ENCODE results near the gene CDKAL1. TPM values are rescaled to one million over a fixed set of nuclear protein-coding genes. Genes with fewer than 3 reads are reported as not detected.
A peak's percentile ranks its signal among the peaks of the same experiment; 100 is the strongest.
"Not testable (repeated sequence)": the region's sequence is repeated elsewhere in the genome, so short reads cannot be mapped to it uniquely, and the experiment has no call there.

The CDKAL1 gene
- total RNA-seq, 1 experiment from 2014 or later, result 13.8 TPM

DNA sequence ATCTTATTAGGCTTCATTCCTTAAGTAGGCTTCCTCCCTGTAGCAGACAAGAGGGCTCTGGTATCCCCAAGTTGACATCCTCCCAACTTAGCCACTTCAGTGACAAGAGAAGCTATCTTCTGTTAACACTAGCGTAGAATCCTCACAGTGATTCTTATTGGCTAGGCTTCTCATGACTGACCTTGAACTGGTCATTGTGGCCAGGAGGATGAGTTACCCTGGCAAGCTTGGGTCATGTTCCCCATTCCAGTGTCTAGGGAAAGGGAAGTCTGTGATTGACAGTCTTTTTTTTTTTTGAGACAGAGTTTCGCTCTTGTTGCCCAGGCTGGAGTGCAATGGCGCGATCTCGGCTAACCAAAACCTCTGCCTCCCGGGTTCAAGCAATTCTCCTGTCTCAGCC, 7.1 kb downstream of the CDKAL1 start:
- H3K9me3 ChIP-seq (ENCODE audit: low read length), result no peaks in the 10 kb centered on the region
- H3K79me2 ChIP-seq (ENCODE audit: low read length), result peaks cover 66% of the 10 kb centered on the region
- H3K9ac ChIP-seq (ENCODE audit: low read length), result no peak overlapping the region
- DNase-seq, result no peak
- no peaks in the 10 kb centered on the region for H3K9me2 ChIP-seq (replicated peaks; ENCODE audit: low read length)
- BruUV-seq (replicated peaks), result no TSS peak
- peaks cover 15% of the 10 kb centered on the region for H3F3A ChIP-seq (ENCODE audit: low read length, unreplicated experiment)
- peaks cover 25% of the 10 kb centered on the region for H3K4me1 ChIP-seq (ENCODE audit: insufficient read depth, low read length)
- no peak for ATAC-seq
- no peaks in the 10 kb centered on the region for H4K20me1 ChIP-seq (ENCODE audit: low read length)
- ChIA-PET POLR2A (ENCODE audit: unreplicated experiment) (no interaction called here), CTCF (no interaction called here)
- no peak overlapping the region for H3K4me3 ChIP-seq (ENCODE audit: low read length)
- H3K27ac ChIP-seq (ENCODE audit: low read length), result 0 out of 2 replicates have a peak overlapping the region, but pooled peaks have one; percentile 1
- no peak overlapping the region for H2AFZ ChIP-seq (ENCODE audit: low read length)
- TF ChIP-seq EZH2 (IDR thresholded peaks at IDR 0.05; ENCODE audit: low read length, unreplicated experiment), result no peak
- TF ChIP-seq EZH2phosphoT487 (IDR thresholded peaks at IDR 0.05; ENCODE audit: borderline replicate concordance, low read length), result no peak
- TF ChIP-seq, protein P1, sequence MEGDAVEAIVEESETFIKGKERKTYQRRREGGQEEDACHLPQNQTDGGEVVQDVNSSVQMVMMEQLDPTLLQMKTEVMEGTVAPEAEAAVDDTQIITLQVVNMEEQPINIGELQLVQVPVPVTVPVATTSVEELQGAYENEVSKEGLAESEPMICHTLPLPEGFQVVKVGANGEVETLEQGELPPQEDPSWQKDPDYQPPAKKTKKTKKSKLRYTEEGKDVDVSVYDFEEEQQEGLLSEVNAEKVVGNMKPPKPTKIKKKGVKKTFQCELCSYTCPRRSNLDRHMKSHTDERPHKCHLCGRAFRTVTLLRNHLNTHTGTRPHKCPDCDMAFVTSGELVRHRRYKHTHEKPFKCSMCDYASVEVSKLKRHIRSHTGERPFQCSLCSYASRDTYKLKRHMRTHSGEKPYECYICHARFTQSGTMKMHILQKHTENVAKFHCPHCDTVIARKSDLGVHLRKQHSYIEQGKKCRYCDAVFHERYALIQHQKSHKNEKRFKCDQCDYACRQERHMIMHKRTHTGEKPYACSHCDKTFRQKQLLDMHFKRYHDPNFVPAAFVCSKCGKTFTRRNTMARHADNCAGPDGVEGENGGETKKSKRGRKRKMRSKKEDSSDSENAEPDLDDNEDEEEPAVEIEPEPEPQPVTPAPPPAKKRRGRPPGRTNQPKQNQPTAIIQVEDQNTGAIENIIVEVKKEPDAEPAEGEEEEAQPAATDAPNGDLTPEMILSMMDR (conservative IDR thresholded peaks at IDR 0.05; ENCODE audit: low read depth, low read length), result no peak
- intact Hi-C loops (cut with micrococcal nuclease), result no loop called here
- peaks cover 21% of the 10 kb centered on the region for H3K36me3 ChIP-seq (ENCODE audit: low read depth, low read length)
- H3K27me3 ChIP-seq (ENCODE audit: low read length), result no peaks in the 10 kb centered on the region
- H3K4me2 ChIP-seq (ENCODE audit: low read length), result no peak overlapping the region

DNA sequence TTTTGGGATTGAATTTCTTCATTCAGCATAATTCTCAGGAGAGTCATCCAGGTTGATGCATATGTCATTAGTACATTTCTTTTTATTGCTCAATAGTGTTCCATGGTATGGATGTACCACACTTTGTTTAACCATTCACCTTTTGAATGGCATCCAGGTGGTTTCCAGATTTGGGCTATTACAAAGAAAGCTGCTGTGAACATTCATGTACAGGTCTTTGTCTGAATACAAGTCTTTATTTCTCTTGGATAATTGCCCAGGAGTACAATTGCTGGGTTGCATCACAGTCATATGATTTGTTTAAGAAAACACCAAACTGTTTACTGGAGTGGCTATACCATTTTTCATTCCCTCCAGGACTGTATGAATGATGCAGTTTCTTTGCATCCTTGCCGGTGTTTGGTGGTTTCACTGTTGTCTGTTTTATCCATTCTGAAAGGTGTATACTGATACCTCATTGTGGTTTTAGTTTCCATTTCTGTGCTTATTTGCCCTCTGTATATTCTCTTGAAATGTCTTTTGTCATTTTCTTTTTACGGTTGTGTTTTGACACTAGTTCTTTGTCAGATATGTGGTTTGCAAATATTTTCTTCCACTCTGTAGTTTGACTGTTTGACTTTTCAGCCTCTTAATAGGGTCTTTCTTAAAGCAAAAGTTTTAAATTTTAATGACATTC, 8.8 kb downstream of the CDKAL1 start:
- intact Hi-C loops (cut with micrococcal nuclease), result no loop called here
- peaks cover 29% of the 10 kb centered on the region for H3K36me3 ChIP-seq (ENCODE audit: low read depth, low read length)
- H3F3A ChIP-seq (ENCODE audit: low read length, unreplicated experiment), result peaks cover 15% of the 10 kb centered on the region
- ChIA-PET POLR2A (ENCODE audit: unreplicated experiment) (no interaction called here), CTCF (no interaction called here)
- H2AFZ ChIP-seq (ENCODE audit: low read length), result no peak overlapping the region
- H3K9me3 ChIP-seq (ENCODE audit: low read length), result no peaks in the 10 kb centered on the region
- H3K79me2 ChIP-seq (ENCODE audit: low read length), result peaks cover 51% of the 10 kb centered on the region
- BruUV-seq (replicated peaks), result no TSS peak
- no peaks in the 10 kb centered on the region for H3K27me3 ChIP-seq (ENCODE audit: low read length)
- TF ChIP-seq, protein P1 (conservative IDR thresholded peaks at IDR 0.05; ENCODE audit: low read depth, low read length), result no peak
- TF ChIP-seq EZH2 (IDR thresholded peaks at IDR 0.05; ENCODE audit: low read length, unreplicated experiment) (no peak), EZH2phosphoT487 (IDR thresholded peaks at IDR 0.05; ENCODE audit: borderline replicate concordance, low read length) (no peak)
- ATAC-seq, result peak; percentile 92
- peak; percentile 99 for DNase-seq
- H3K9ac ChIP-seq (ENCODE audit: low read length), result 0 out of 2 replicates have a peak overlapping the region, but pooled peaks have one; percentile 13
- H3K27ac ChIP-seq (ENCODE audit: low read length), result peak overlapping the region; percentile 77
- H3K4me3 ChIP-seq (ENCODE audit: low read length), result no peak overlapping the region
- H3K9me2 ChIP-seq (replicated peaks; ENCODE audit: low read length), result no peaks in the 10 kb centered on the region
- H3K4me1 ChIP-seq (ENCODE audit: insufficient read depth, low read length), result peaks cover 25% of the 10 kb centered on the region
- H4K20me1 ChIP-seq (ENCODE audit: low read length), result no peaks in the 10 kb centered on the region
- H3K4me2 ChIP-seq (ENCODE audit: low read length), result peak overlapping the region; percentile 49

DNA sequence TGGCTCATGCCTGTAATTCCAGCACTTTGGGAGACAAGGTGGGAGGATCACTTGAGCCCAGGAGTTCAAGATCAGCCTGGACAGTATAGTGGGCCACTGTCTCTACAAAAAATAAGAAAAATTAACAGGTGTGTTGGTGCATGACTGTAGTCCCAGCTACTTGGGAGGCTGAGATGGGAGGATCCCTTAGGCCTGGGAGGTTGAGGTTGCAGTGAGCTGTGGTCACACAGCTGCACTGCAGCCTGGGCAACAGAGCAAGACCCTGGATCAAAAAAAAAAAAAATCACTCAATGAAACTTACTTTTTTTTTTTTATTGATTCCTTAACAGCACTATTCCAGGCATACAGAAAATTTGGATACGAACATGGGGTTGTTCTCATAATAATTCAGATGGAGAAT, 14.0 kb downstream of the CDKAL1 start:
- Histone ChIP-seq H3K79me2 (ENCODE audit: low read length) (peaks cover 18% of the 10 kb centered on the region), H3K4me2 (ENCODE audit: low read length) (no peak overlapping the region), H3K4me1 (ENCODE audit: insufficient read depth, low read length) (peaks cover 7% of the 10 kb centered on the region; the same call in 1 of the 2 replicates), H2AFZ (ENCODE audit: low read length) (no peak overlapping the region), H3K4me3 (ENCODE audit: low read length) (no peak overlapping the region), H3K27me3 (ENCODE audit: low read length) (no peaks in the 10 kb centered on the region), H3F3A (ENCODE audit: low read length, unreplicated experiment) (peaks cover 3% of the 10 kb centered on the region), H3K9me3 (ENCODE audit: low read length) (no peaks in the 10 kb centered on the region), H3K27ac (ENCODE audit: low read length) (no peak overlapping the region), H3K36me3 (ENCODE audit: low read depth, low read length) (peaks cover 25% of the 10 kb centered on the region), H4K20me1 (ENCODE audit: low read length) (no peaks in the 10 kb centered on the region), H3K9me2 (replicated peaks; ENCODE audit: low read length) (no peaks in the 10 kb centered on the region), H3K9ac (ENCODE audit: low read length) (no peak overlapping the region)
- ChIA-PET POLR2A (ENCODE audit: unreplicated experiment) (no interaction called here), CTCF (no interaction called here)
- no peak for ATAC-seq
- no TSS peak for BruUV-seq (replicated peaks)
- no peak for DNase-seq
- TF ChIP-seq EZH2phosphoT487 (IDR thresholded peaks at IDR 0.05; ENCODE audit: borderline replicate concordance, low read length) (no peak), EZH2 (IDR thresholded peaks at IDR 0.05; ENCODE audit: low read length, unreplicated experiment) (no peak)
- TF ChIP-seq, protein P1 (conservative IDR thresholded peaks at IDR 0.05; ENCODE audit: low read depth, low read length), result no peak
- intact Hi-C loops (cut with micrococcal nuclease), result no loop called here

DNA sequence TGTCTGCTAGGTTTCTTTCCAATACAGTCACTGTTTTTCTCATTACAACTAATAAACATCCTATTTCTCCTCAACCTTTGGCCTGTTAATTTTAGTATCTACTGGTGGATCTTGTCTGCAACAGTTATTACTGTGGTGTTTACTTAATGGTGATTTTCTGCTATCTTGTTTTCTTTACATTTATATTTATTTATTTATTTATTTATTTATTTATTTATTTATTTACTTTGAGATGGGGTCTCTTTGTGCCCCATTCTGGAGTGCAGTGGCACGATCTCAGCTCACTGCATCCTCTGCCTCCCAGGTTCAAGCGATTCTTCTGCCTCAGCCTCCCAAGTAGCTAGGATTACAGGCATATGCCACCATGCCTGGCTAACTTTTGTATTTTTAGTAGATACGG, 15.1 kb downstream of the CDKAL1 start:
- BruUV-seq (replicated peaks); H2AFZ ChIP-seq (ENCODE audit: low read length); H3K9ac ChIP-seq (ENCODE audit: low read length); H3F3A ChIP-seq (ENCODE audit: low read length, unreplicated experiment); POLR2A ChIA-PET (ENCODE audit: unreplicated experiment); intact Hi-C loops (cut with micrococcal nuclease); H3K9me2 ChIP-seq (replicated peaks; ENCODE audit: low read length); H3K27ac ChIP-seq (ENCODE audit: low read length); H4K20me1 ChIP-seq (ENCODE audit: low read length); H3K4me2 ChIP-seq (ENCODE audit: low read length); H3K4me3 ChIP-seq (ENCODE audit: low read length); H3K4me1 ChIP-seq (ENCODE audit: insufficient read depth, low read length); H3K27me3 ChIP-seq (ENCODE audit: low read length); H3K9me3 ChIP-seq (ENCODE audit: low read length); ATAC-seq; CTCF ChIA-PET; DNase-seq: not testable (repeated sequence)
- Histone ChIP-seq H3K79me2 (ENCODE audit: low read length) (peaks cover 12% of the 10 kb centered on the region), H3K36me3 (ENCODE audit: low read depth, low read length) (peaks cover 25% of the 10 kb centered on the region)
